Measurements from ENCODE around the gene ADGRG3.
A peak's percentile ranks its signal among the peaks of the same experiment; 100 is the strongest.

Gene ADGRG3

GRCh38 chr16:57720142-57720575 is 52.1 kb downstream of the ADGRG3 start:
- no peaks in the 10 kb centered on the region for H3K36me3 ChIP-seq (ENCODE audit: low read length)
- H3K4me2 ChIP-seq (ENCODE audit: low read depth, low read length, poor library complexity, severe bottlenecking), result no peak overlapping the region
- H3K9me3 ChIP-seq (ENCODE audit: insufficient read depth, low read length), result no peaks in the 10 kb centered on the region
- no peak overlapping the region for H3K9ac ChIP-seq (ENCODE audit: low read length)
- no peak overlapping the region for H3K4me3 ChIP-seq (ENCODE audit: insufficient read depth, low read length, poor library complexity, severe bottlenecking)
- H3K27me3 ChIP-seq (ENCODE audit: low read length), result no peaks in the 10 kb centered on the region
- H3K79me2 ChIP-seq (ENCODE audit: insufficient read depth, low read length), result no peaks in the 10 kb centered on the region
- no peaks in the 10 kb centered on the region for H3K9me2 ChIP-seq (replicated peaks; ENCODE audit: insufficient read depth, low read length)
- H2AFZ ChIP-seq (ENCODE audit: low read depth, low read length, severe bottlenecking), result no peak overlapping the region
- no peak overlapping the region for H3K27ac ChIP-seq (ENCODE audit: low read depth, low read length)
- H3F3A ChIP-seq (ENCODE audit: insufficient read depth), result no peaks in the 10 kb centered on the region
- TF ChIP-seq EZH2phosphoT487 (conservative IDR thresholded peaks at IDR 0.05; ENCODE audit: low read length) (no peak), CTCF (IDR thresholded peaks at IDR 0.05; ENCODE audit: insufficient read depth, low read length, poor library complexity, severe bottlenecking) (peak; percentile 39)
- no peaks in the 10 kb centered on the region for H4K20me1 ChIP-seq (ENCODE audit: low read depth, low read length)

- H3K27ac ChIP-seq (ENCODE audit: low read depth, low read length), result no peak overlapping the region
- H3K9me3 ChIP-seq (ENCODE audit: insufficient read depth, low read length), result no peaks in the 10 kb centered on the region
- no peak overlapping the region for H2AFZ ChIP-seq (ENCODE audit: low read depth, low read length, severe bottlenecking)
- H3K79me2 ChIP-seq (ENCODE audit: insufficient read depth, low read length), result no peaks in the 10 kb centered on the region
- TF ChIP-seq CTCF (IDR thresholded peaks at IDR 0.05; ENCODE audit: insufficient read depth, low read length, poor library complexity, severe bottlenecking) (no peak), EZH2phosphoT487 (conservative IDR thresholded peaks at IDR 0.05; ENCODE audit: low read length) (no peak)
- H3K9me2 ChIP-seq (replicated peaks; ENCODE audit: insufficient read depth, low read length), result no peaks in the 10 kb centered on the region
- no peaks in the 10 kb centered on the region for H3K27me3 ChIP-seq (ENCODE audit: low read length)
- H3K4me2 ChIP-seq (ENCODE audit: low read depth, low read length, poor library complexity, severe bottlenecking), result no peak overlapping the region
- H3K4me3 ChIP-seq (ENCODE audit: insufficient read depth, low read length, poor library complexity, severe bottlenecking), result no peak overlapping the region
- H4K20me1 ChIP-seq (ENCODE audit: low read depth, low read length), result no peaks in the 10 kb centered on the region
- H3K9ac ChIP-seq (ENCODE audit: low read length), result no peak overlapping the region
- H3K36me3 ChIP-seq (ENCODE audit: low read length), result no peaks in the 10 kb centered on the region
- H3F3A ChIP-seq (ENCODE audit: insufficient read depth), result no peaks in the 10 kb centered on the region
These were observed 53.5 kb downstream of the ADGRG3 start for GRCh38 chr16:57721356-57722209.

GRCh38 chr16:57722210-57722499 is 54.0 kb downstream of the ADGRG3 start:
- Histone ChIP-seq H3K36me3 (ENCODE audit: low read length) (no peaks in the 10 kb centered on the region), H3K9me2 (replicated peaks; ENCODE audit: insufficient read depth, low read length) (no peaks in the 10 kb centered on the region), H3K9me3 (ENCODE audit: insufficient read depth, low read length) (no peaks in the 10 kb centered on the region), H3K79me2 (ENCODE audit: insufficient read depth, low read length) (no peaks in the 10 kb centered on the region), H3K4me2 (ENCODE audit: low read depth, low read length, poor library complexity, severe bottlenecking) (no peak overlapping the region), H3F3A (ENCODE audit: insufficient read depth) (no peaks in the 10 kb centered on the region), H4K20me1 (ENCODE audit: low read depth, low read length) (no peaks in the 10 kb centered on the region), H3K4me3 (ENCODE audit: insufficient read depth, low read length, poor library complexity, severe bottlenecking) (no peak overlapping the region), H3K27ac (ENCODE audit: low read depth, low read length) (no peak overlapping the region), H3K27me3 (ENCODE audit: low read length) (no peaks in the 10 kb centered on the region), H2AFZ (ENCODE audit: low read depth, low read length, severe bottlenecking) (no peak overlapping the region), H3K9ac (ENCODE audit: low read length) (no peak overlapping the region)
- TF ChIP-seq CTCF (IDR thresholded peaks at IDR 0.05; ENCODE audit: insufficient read depth, low read length, poor library complexity, severe bottlenecking) (no peak), EZH2phosphoT487 (conservative IDR thresholded peaks at IDR 0.05; ENCODE audit: low read length) (no peak)

Data from SU-DHL-6 (cell line).